Measurements from ENCODE around the gene DHRSX. TPM values are rescaled to one million over a fixed set of nuclear protein-coding genes. Genes with fewer than 3 reads are reported as not detected.

The DHRSX gene
- total and polyA plus RNA-seq, 2 of the 13 experiments (the other 11 are each of a cell fraction or from before 2014, with no cell fraction given), result 15.5 to 24.3 TPM

- TF ChIP-seq RCOR2 (CRISPR knock-in tag; IDR thresholded peaks at IDR 0.05) (peak; percentile 85), ZSCAN21 (CRISPR knock-in tag; IDR thresholded peaks at IDR 0.05; ENCODE audit: borderline replicate concordance) (peak; percentile 39; the same call in 1 of the 2 replicates), HMG20B (CRISPR knock-in tag; conservative IDR thresholded peaks at IDR 0.05) (peak; percentile 95), AHDC1 (CRISPR knock-in tag; IDR thresholded peaks at IDR 0.05; ENCODE audit: borderline replicate concordance) (peak; percentile 69; the same call in 1 of the 2 replicates), MYPOP (CRISPR knock-in tag; IDR thresholded peaks at IDR 0.05) (peak; percentile 73; the same call in 1 of the 2 replicates), SMAD3 (CRISPR knock-in tag; IDR thresholded peaks at IDR 0.05) (peak; percentile 85), NCOR1 (IDR thresholded peaks at IDR 0.05; ENCODE audit: borderline replicate concordance, low read length) (peak; percentile 89; the same call in 1 of the 2 replicates), TARDBP (CRISPR knock-in tag; IDR thresholded peaks at IDR 0.05) (peak; percentile 53; the same call in 1 of the 2 replicates), ZNF24 (IDR thresholded peaks at IDR 0.05) (0 out of 2 replicates have a peak, but pooled peaks have one; percentile 36), CCDC6 (CRISPR knock-in tag; IDR thresholded peaks at IDR 0.05) (peak; percentile 83; the same call in 1 of the 2 replicates), ZNF615 (CRISPR knock-in tag; IDR thresholded peaks at IDR 0.05; ENCODE audit: borderline replicate concordance) (no peak)
- TF ChIP-seq, protein P1, sequence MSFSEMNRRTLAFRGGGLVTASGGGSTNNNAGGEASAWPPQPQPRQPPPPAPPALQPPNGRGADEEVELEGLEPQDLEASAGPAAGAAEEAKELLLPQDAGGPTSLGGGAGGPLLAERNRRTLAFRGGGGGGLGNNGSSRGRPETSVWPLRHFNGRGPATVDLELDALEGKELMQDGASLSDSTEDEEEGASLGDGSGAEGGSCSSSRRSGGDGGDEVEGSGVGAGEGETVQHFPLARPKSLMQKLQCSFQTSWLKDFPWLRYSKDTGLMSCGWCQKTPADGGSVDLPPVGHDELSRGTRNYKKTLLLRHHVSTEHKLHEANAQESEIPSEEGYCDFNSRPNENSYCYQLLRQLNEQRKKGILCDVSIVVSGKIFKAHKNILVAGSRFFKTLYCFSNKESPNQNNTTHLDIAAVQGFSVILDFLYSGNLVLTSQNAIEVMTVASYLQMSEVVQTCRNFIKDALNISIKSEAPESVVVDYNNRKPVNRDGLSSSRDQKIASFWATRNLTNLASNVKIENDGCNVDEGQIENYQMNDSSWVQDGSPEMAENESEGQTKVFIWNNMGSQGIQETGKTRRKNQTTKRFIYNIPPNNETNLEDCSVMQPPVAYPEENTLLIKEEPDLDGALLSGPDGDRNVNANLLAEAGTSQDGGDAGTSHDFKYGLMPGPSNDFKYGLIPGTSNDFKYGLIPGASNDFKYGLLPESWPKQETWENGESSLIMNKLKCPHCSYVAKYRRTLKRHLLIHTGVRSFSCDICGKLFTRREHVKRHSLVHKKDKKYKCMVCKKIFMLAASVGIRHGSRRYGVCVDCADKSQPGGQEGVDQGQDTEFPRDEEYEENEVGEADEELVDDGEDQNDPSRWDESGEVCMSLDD (CRISPR knock-in tag; IDR thresholded peaks at IDR 0.05; ENCODE audit: borderline replicate concordance), result 0 out of 2 replicates have a peak, but pooled peaks have one; percentile 22
Measured at GRCh38 chrX:2320580-2321327, 180.0 kb downstream of the DHRSX start (continued).

All from HepG2 (cell line).